Brain microvascular endothelial cell (primary cell): Measurements from ENCODE around the gene FANCI.

Experiments used
- DNase-seq: peaks from one replicate; pipeline ENCODE4 v3.0.0-alpha.2; 2020
- H3K27ac ChIP-seq: fragments of 250-450 bp; sonication (Bioruptor Pico); 2 replicates; pipeline ENCODE4 v1.5.1; 2020; ENCODE audit warnings: mild to moderate bottlenecking, moderate library complexity
- H3K27me3 ChIP-seq: fragments of 250-450 bp; sonication (Bioruptor Pico); replicated peaks from 2 replicates; pipeline ENCODE4 v1.5.1; 2020; ENCODE audit warnings: mild to moderate bottlenecking
- H3K36me3 ChIP-seq: fragments of 250-450 bp; sonication (Bioruptor Pico); replicated peaks from 2 replicates; pipeline ENCODE4 v1.5.1; 2020; ENCODE audit warnings: mild to moderate bottlenecking
- H3K4me3 ChIP-seq: 2 replicates; pipeline ENCODE4 v1.5.1; 2011; ENCODE audit warnings: low read depth, mild to moderate bottlenecking, control low read depth, low read length, moderate library complexity
- CTCF ChIP-seq: IDR thresholded peaks from 2 replicates; pipeline ENCODE4 v1.5.1; 2011; ENCODE audit warnings: low read depth, mild to moderate bottlenecking, moderate library complexity, low read length, control low read depth, inconsistent platforms; ENCODE audit errors: missing control alignments
- in situ Hi-C: cut with HindIII; loops from 2 replicates; pipeline ENCODE4 v1.10.0; 2017; ENCODE audit warnings: low sequenced_read_pairs, low pct_ligation_motif_present

Gene FANCI

DNA sequence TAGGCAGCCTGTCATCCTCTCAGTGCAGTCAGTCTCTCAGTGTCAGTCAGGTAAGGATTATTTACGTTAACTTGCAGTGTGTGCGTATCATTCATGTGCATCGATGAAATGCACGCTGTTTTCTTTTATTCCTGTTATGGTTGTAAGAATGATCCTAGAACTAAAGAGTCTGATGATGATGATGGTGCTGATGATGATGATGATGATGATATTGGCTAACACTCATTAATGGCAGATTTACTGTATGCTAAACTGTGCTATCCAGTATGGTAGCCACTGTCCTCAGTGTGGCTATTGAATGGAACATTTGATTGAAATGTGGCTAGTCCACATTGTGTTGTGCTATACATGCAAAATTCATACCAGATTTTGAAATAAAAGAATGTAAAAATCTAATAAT is 39.4 kb downstream of the FANCI start:
- no peaks in the 10 kb centered on the region for H3K36me3 ChIP-seq
- TF ChIP-seq CTCF: no peak
- DNase-seq: no peak
- in situ Hi-C loops: no loop called here
- H3K4me3 ChIP-seq: no peak overlapping the region
- H3K27me3 ChIP-seq: no peaks in the 10 kb centered on the region
- no peak overlapping the region for H3K27ac ChIP-seq

DNA sequence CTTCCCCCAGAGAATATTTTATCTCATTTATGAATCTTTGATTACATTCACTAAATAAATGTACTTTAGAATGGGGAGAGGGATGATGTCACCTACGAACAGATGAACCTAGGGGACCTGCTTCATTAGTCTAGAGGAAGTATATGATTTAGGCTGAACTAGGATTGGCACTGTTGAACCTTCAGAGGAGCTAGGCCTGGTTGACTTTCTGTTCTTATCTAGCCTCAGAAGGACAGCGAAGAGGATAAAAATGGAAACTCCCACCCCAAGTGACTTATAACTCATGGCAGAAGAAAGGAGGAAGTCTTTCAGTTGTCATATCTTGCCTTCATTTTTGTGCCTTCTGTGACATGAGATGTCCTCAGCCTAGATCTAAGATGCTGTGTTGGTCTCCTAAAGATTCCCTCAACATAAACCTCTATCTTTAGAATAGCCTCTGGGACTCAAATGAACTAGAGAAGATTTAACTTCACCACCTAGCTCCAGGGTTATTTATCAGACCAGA is 48.2 kb downstream of the FANCI start:
- Histone ChIP-seq H3K4me3 (no peak overlapping the region), H3K27ac (no peak overlapping the region), H3K36me3 (no peaks in the 10 kb centered on the region), H3K27me3 (no peaks in the 10 kb centered on the region)
- in situ Hi-C loops: no loop called here
- no peak for DNase-seq
- no peak for TF ChIP-seq CTCF

- Histone ChIP-seq H3K27ac (no peak overlapping the region), H3K36me3 (no peaks in the 10 kb centered on the region), H3K27me3 (no peaks in the 10 kb centered on the region), H3K4me3 (no peak overlapping the region)
- no peak for TF ChIP-seq CTCF
- in situ Hi-C loops: no loop called here
- no peak for DNase-seq
These were observed 49.2 kb downstream of the FANCI start for GRCh38 chr15:89293012-89293411.

GRCh38 chr15:89299896-89300295 is 56.1 kb downstream of the FANCI start:
- TF ChIP-seq CTCF: peak; percentile 30
- Histone ChIP-seq H3K36me3 (no peaks in the 10 kb centered on the region), H3K27ac (no peak overlapping the region), H3K27me3 (no peaks in the 10 kb centered on the region), H3K4me3 (no peak overlapping the region)
- DNase-seq: peak; percentile 17
- in situ Hi-C loops: no loop called here

GRCh38 chr15:89301304-89302089 is 57.7 kb downstream of the FANCI start:
- no peak for TF ChIP-seq CTCF
- no peak for DNase-seq
- Histone ChIP-seq H3K27ac (no peak overlapping the region), H3K4me3 (no peak overlapping the region), H3K27me3 (no peaks in the 10 kb centered on the region), H3K36me3 (no peaks in the 10 kb centered on the region)
- in situ Hi-C loops: no loop called here

DNA sequence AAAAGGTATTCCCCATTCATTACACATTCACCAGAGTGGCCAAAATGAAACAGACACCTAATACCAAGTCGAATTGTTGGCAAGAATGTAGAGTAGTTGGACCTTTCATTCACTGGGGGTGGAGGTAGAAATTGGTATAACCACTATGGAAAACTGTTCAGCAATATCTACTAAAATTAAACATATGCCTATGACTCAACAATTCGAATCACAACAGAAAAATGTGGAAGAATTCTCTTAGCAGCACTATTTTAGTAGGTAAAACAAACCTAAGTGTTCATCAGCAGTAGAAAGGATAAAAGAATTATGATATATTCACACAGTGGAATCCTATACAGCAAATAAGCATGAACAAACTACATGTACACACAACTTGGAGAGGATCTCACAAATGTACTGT is 60.2 kb downstream of the FANCI start:
- DNase-seq: no peak
- Histone ChIP-seq H3K27ac (no peak overlapping the region), H3K4me3 (no peak overlapping the region), H3K27me3 (no peaks in the 10 kb centered on the region), H3K36me3 (no peaks in the 10 kb centered on the region)
- in situ Hi-C loops: no loop called here
- TF ChIP-seq CTCF: no peak
